ENCODE measurements around the gene TNIK.

DNA sequence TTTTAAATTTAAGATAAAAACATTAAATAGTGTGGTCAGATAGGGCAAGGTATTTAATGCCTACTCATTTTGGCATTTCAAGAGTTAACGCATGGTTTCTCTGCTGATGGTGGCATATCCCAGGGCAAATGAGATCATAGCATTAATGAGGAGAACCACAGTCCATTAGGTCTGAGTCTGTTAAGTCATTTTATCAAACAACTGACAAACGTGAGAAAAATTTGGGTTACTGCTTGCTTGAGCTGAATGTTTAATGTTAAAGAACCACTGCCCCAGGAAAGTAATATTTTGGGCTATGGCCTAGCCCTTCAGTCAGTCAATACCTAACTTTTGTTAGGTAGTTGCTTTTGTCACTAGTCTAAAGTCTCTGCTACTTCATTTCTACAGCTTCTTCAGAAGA lies 395.7 kb downstream of the TNIK start:
- TF ChIP-seq CTCF (IDR thresholded peaks at IDR 0.05 in 8 of 11, conservative IDR thresholded peaks at IDR 0.05 in 3 of 11) (no peak), POLR2A (IDR thresholded peaks at IDR 0.05) (no peak)
